ENCODE results near the gene DDR1.

GRCh38 chr6:30901436-30901835 is 17.1 kb downstream of the DDR1 start:
- TF ChIP-seq CTCF (IDR thresholded peaks at IDR 0.05) (no peak), EP300 (IDR thresholded peaks at IDR 0.05) (no peak), POLR2A (IDR thresholded peaks at IDR 0.05) (no peak)

Measured in tibial nerve (tissue), 4 donors.